Choroid plexus epithelial cell (primary cell): ENCODE data around the gene BEGAIN.

ENCODE experiments used
- DNase-seq: peaks from one replicate; pipeline ENCODE4 v3.0.0-alpha.2; 2010; ENCODE audit warnings: low read depth
- H3K4me3 ChIP-seq: 2 replicates; pipeline ENCODE4 v1.5.1; 2011; ENCODE audit warnings: low read depth, mild to moderate bottlenecking, control low read depth, low read length, moderate library complexity
- CTCF ChIP-seq: conservative IDR thresholded peaks from 2 replicates; pipeline ENCODE4 v1.5.1; 2011; ENCODE audit warnings: low read depth, mild to moderate bottlenecking, control low read depth, inconsistent platforms, low read length, moderate library complexity

Gene BEGAIN

DNA sequence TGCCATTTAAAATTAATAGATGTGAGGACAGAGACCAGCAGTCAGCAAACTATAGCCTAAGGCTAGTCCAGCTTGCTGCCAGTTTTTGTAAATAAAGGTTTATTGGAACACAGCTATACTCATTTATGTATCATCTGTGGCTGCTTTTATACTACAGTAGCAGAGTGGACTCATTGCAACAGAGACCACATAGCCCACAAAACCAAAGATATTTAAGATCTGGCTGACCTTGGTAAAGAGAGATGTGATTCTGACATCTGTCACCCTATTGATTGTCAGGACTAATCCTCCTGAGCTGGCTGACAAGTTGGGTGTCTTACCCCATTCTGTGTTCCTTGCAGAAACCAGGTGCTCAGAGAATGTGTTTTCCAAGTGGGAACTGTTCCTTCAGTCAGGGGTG is 99.9 kb downstream of the BEGAIN start:
- no peak for DNase-seq
- TF ChIP-seq CTCF = no peak
- H3K4me3 ChIP-seq = no peak overlapping the region
